GM23248 (cell line): Measurements from ENCODE around the gene LMBR1L. TPM values are rescaled to one million over a fixed set of nuclear protein-coding genes. Genes with fewer than 3 reads are reported as not detected.

ENCODE experiments used
- DNase-seq: peaks from one replicate; pipeline ENCODE4 v3.0.0-alpha.2; 2015
- H2AFZ ChIP-seq: fragments of 200-600 bp; sonication (generic); 2 replicates; pipeline ENCODE4 v1.6.1; 2016; ENCODE audit warnings: antibody characterized with exemption
- H3F3A ChIP-seq: fragments of 200-600 bp; sonication (generic); 2 replicates; pipeline ENCODE4 v1.6.1; 2016; ENCODE audit warnings: mild to moderate bottlenecking, antibody characterized with exemption, mixed run types; ENCODE audit not compliant: insufficient read depth
- H3K27ac ChIP-seq: fragments of 200-600 bp; sonication (generic); 2 replicates; pipeline ENCODE4 v1.5.1; 2016; ENCODE audit warnings: mild to moderate bottlenecking
- H3K27me3 ChIP-seq: fragments of 200-600 bp; sonication (generic); replicated peaks from 2 replicates; pipeline ENCODE4 v1.6.1; 2016; ENCODE audit warnings: mild to moderate bottlenecking; ENCODE audit not compliant: insufficient read depth
- H3K36me3 ChIP-seq: fragments of 200-600 bp; sonication (generic); 2 replicates; pipeline ENCODE4 v1.6.1; 2016; ENCODE audit warnings: low read depth, mild to moderate bottlenecking
- H3K4me1 ChIP-seq: fragments of 200-600 bp; sonication (generic); 2 replicates; pipeline ENCODE4 v1.6.1; 2016; ENCODE audit warnings: mild to moderate bottlenecking; ENCODE audit not compliant: insufficient read depth
- H3K4me2 ChIP-seq: fragments of 200-600 bp; sonication (generic); one replicate; pipeline ENCODE4 v1.6.1; 2016; ENCODE audit warnings: mild to moderate bottlenecking; ENCODE audit not compliant: unreplicated experiment
- H3K4me3 ChIP-seq: fragments of 200-600 bp; sonication (generic); 2 replicates; pipeline ENCODE4 v1.5.1; 2016; ENCODE audit warnings: mild to moderate bottlenecking
- H3K79me2 ChIP-seq: fragments of 200-600 bp; sonication (generic); 2 replicates; pipeline ENCODE4 v1.6.1; 2016; ENCODE audit warnings: mild to moderate bottlenecking; ENCODE audit not compliant: insufficient read depth
- H3K9ac ChIP-seq: fragments of 200-600 bp; sonication (generic); 2 replicates; pipeline ENCODE4 v1.6.1; 2016; ENCODE audit warnings: mild to moderate bottlenecking
- H3K9me2 ChIP-seq: fragments of 200-600 bp; sonication (generic); 2 replicates; pipeline ENCODE4 v1.6.1; 2016; ENCODE audit warnings: mixed run types, mild to moderate bottlenecking, moderate library complexity; ENCODE audit not compliant: insufficient read depth
- H3K9me3 ChIP-seq: fragments of 200-600 bp; sonication (generic); one replicate; pipeline ENCODE4 v1.6.1; 2017; ENCODE audit warnings: low read depth
- H4K20me1 ChIP-seq: fragments of 200-600 bp; sonication (generic); 2 replicates; pipeline ENCODE4 v1.6.0; 2016; ENCODE audit not compliant: insufficient read depth
- EZH2 ChIP-seq: fragments of 200-600 bp; sonication (generic); IDR thresholded peaks from 2 replicates; pipeline ENCODE4 v1.6.1; 2018; ENCODE audit warnings: antibody characterized with exemption, mild to moderate bottlenecking; ENCODE audit not compliant: insufficient read depth, poor library complexity, severe bottlenecking
- EZH2phosphoT487 ChIP-seq: fragments of 200-600 bp; sonication (generic); IDR thresholded peaks from 2 replicates; pipeline ENCODE4 v1.6.1; 2018; ENCODE audit warnings: antibody characterized with exemption, moderate library complexity, mild to moderate bottlenecking, low read depth; ENCODE audit not compliant: insufficient read depth
- WGBS, 2 experiments: methylation state at CpG; one replicate each; pipeline ENCODE4 v1.1.6; 2015 to 2017; ENCODE audit warnings: low lambda C conversion rate in 2 of 2, low coverage in 1 of 2; ENCODE audit errors: missing lambda C conversion rate in 2 of 2; 5-methylcytosine and 5-hydroxymethylcytosine counted together
- in situ Hi-C: fragments of 300-500 bp; cut with MboI; formaldehyde crosslinking; loops from 2 replicates; pipeline ENCODE4 v1.15.0; 2020
- polyA plus RNA-seq: library from polyadenylated mRNA; unstranded; fragments of >200 nt; fragmentation: Nextera tagmentation; extraction: Ambion mirVana; gene quantifications from 2 replicates; pipeline ENCODE4 v1.2.1, GENCODE V29; 2016
- total RNA-seq: library from RNA; depleted of rRNA; stranded (reverse); fragments of >200 nt; shearing (Covaris generic); gene quantifications from 2 replicates; pipeline ENCODE4 v1.2.3, GENCODE V29; 2014; rRNA removed

The LMBR1L gene
- total RNA-seq: 22.0 and 62.9 TPM in 2 replicates
- 28.2 and 31.6 TPM in 2 replicates for polyA plus RNA-seq

GRCh38 chr12:49110464-49111155 lies at the start of gene LMBR1L:
LMBR1L (minus strand) TSS chr12:49110847; CDS start chr12:49110555, 292 bp downstream.
- no peaks in the 10 kb centered on the region for H3K27me3 ChIP-seq
- 0 to 1% methylated on average over 33 to 40 of the region's 43 CpGs for WGBS, 2 experiments
- H3F3A ChIP-seq: peaks cover 19% of the 10 kb centered on the region
- no peak for TF ChIP-seq EZH2phosphoT487
- TF ChIP-seq EZH2: no peak
- H3K9me3 ChIP-seq: no peaks in the 10 kb centered on the region
- H3K36me3 ChIP-seq: no peaks in the 10 kb centered on the region
- peak within 1 kb of the TSS; percentile 85 for H3K4me3 ChIP-seq
- H3K9ac ChIP-seq: peak within 1 kb of the TSS; percentile 89
- H2AFZ ChIP-seq: peak within 1 kb of the TSS; percentile 96
- in situ Hi-C loops: no loop called here
- peak; percentile 100 for DNase-seq
- peak within 1 kb of the TSS; percentile 69 for H3K27ac ChIP-seq
- H3K4me1 ChIP-seq: peaks cover 25% of the 10 kb centered on the region
- no peaks in the 10 kb centered on the region for H3K9me2 ChIP-seq
- H3K4me2 ChIP-seq: peak within 1 kb of the TSS; percentile 99
- no peaks in the 10 kb centered on the region for H4K20me1 ChIP-seq
- peaks cover 46% of the 10 kb centered on the region for H3K79me2 ChIP-seq

GRCh38 chr12:49160399-49160798 lies 49.8 kb upstream of the LMBR1L start:
- Histone ChIP-seq H3K27ac (no peak overlapping the region), H3K36me3 (no peaks in the 10 kb centered on the region), H3K4me3 (no peak overlapping the region), H3K9me2 (no peaks in the 10 kb centered on the region), H3K79me2 (no peaks in the 10 kb centered on the region), H3F3A (no peaks in the 10 kb centered on the region), H3K4me2 (no peak overlapping the region), H3K4me1 (no peaks in the 10 kb centered on the region), H4K20me1 (no peaks in the 10 kb centered on the region), H3K27me3 (no peaks in the 10 kb centered on the region), H2AFZ (no peak overlapping the region), H3K9ac (no peak overlapping the region), H3K9me3 (no peaks in the 10 kb centered on the region)
- 47 to 73% methylated on average over 2 of the region's 2 CpGs for WGBS, 2 experiments
- TF ChIP-seq EZH2: no peak
- TF ChIP-seq EZH2phosphoT487: no peak
- in situ Hi-C loops: no loop called here
- DNase-seq: no peak

GRCh38 chr12:49154221-49154620 lies 43.6 kb upstream of the LMBR1L start:
- Histone ChIP-seq H3K27me3 (no peaks in the 10 kb centered on the region), H3K9me2 (no peaks in the 10 kb centered on the region), H3K79me2 (no peaks in the 10 kb centered on the region), H3K4me3 (no peak overlapping the region), H3F3A (no peaks in the 10 kb centered on the region), H4K20me1 (no peaks in the 10 kb centered on the region), H3K27ac (no peak overlapping the region), H3K9ac (no peak overlapping the region), H2AFZ (no peak overlapping the region), H3K9me3 (no peaks in the 10 kb centered on the region), H3K36me3 (no peaks in the 10 kb centered on the region), H3K4me2 (no peak overlapping the region), H3K4me1 (no peaks in the 10 kb centered on the region)
- DNase-seq: no peak
- TF ChIP-seq EZH2phosphoT487: no peak
- no peak for TF ChIP-seq EZH2
- in situ Hi-C loops: no loop called here
- WGBS, 2 experiments: 72 to 77% methylated on average over 3 of the region's 3 CpGs

GRCh38 chr12:49147384-49147783 lies 36.7 kb upstream of the LMBR1L start:
- WGBS, 2 experiments: 97 to 100% methylated on average over 2 of the region's 2 CpGs

More at GRCh38 chr12:49147384-49147783, 36.7 kb upstream of the LMBR1L start:
- no peak for TF ChIP-seq EZH2phosphoT487
- TF ChIP-seq EZH2: no peak
- no peaks in the 10 kb centered on the region for H3K9me2 ChIP-seq
- H3K9ac ChIP-seq: no peak overlapping the region
- no peaks in the 10 kb centered on the region for H3K27me3 ChIP-seq
- H4K20me1 ChIP-seq: no peaks in the 10 kb centered on the region
- in situ Hi-C loops: no loop called here
- no peak overlapping the region for H2AFZ ChIP-seq
- no peaks in the 10 kb centered on the region for H3K79me2 ChIP-seq
- DNase-seq: no peak
- no peaks in the 10 kb centered on the region for H3K36me3 ChIP-seq
- H3K4me1 ChIP-seq: no peaks in the 10 kb centered on the region
- H3F3A ChIP-seq: no peaks in the 10 kb centered on the region
- H3K27ac ChIP-seq: no peak overlapping the region
- H3K9me3 ChIP-seq: no peaks in the 10 kb centered on the region
- H3K4me2 ChIP-seq: no peak overlapping the region
- no peak overlapping the region for H3K4me3 ChIP-seq
